GM18868 (cell line): ENCODE results near the gene KIF9.
"Not testable (repeated sequence)": the region's sequence is repeated elsewhere in the genome, so short reads cannot be mapped to it uniquely, and the experiment has no call there.

Source experiments
- ATAC-seq: cut with Tn5 transposase; IDR thresholded peaks from one replicate; pipeline ENCODE4 v1.9.1; 2021; ENCODE audit warnings: mild to moderate bottlenecking, moderate library complexity; ENCODE audit not compliant: unreplicated experiment

Gene KIF9

GRCh38 chr3:47251689-47252088, 30.9 kb downstream of the KIF9 start:
- no peak for ATAC-seq

- not testable (repeated sequence) for ATAC-seq
These were observed 31.5 kb downstream of the KIF9 start for GRCh38 chr3:47251085-47251484.

- no peak for ATAC-seq
These were observed 32.1 kb downstream of the KIF9 start for GRCh38 chr3:47250309-47251060.

- ATAC-seq: no peak
These were observed 35.2 kb downstream of the KIF9 start for GRCh38 chr3:47247131-47248064.

- no peak for ATAC-seq
These were observed 37.3 kb downstream of the KIF9 start for GRCh38 chr3:47245271-47245670.

GRCh38 chr3:47244531-47245100, 38.0 kb downstream of the KIF9 start:
- no peak for ATAC-seq

GRCh38 chr3:47243419-47244147, 39.0 kb downstream of the KIF9 start:
- ATAC-seq: no peak

- no peak for ATAC-seq
These were observed 42.7 kb downstream of the KIF9 start for GRCh38 chr3:47239929-47240328.

- no peak for ATAC-seq
These were observed 44.6 kb downstream of the KIF9 start for GRCh38 chr3:47238017-47238416.

- peak; percentile 26 for ATAC-seq
These were observed 54.5 kb downstream of the KIF9 start for GRCh38 chr3:47228088-47228487.

- peak; percentile 79 for ATAC-seq
These were observed 54.9 kb downstream of the KIF9 start for GRCh38 chr3:47227678-47228077.

GRCh38 chr3:47225310-47225906, 57.2 kb downstream of the KIF9 start:
- ATAC-seq: no peak

- no peak for ATAC-seq
These were observed 58.8 kb downstream of the KIF9 start for GRCh38 chr3:47223755-47224154.

- ATAC-seq: no peak
These were observed 60.8 kb downstream of the KIF9 start for GRCh38 chr3:47221798-47222197.

GRCh38 chr3:47210863-47211405, 71.7 kb downstream of the KIF9 start:
- no peak for ATAC-seq

- ATAC-seq: not testable (repeated sequence)
These were observed 76.6 kb downstream of the KIF9 start for GRCh38 chr3:47206022-47206421.

GRCh38 chr3:47204875-47205274, 77.7 kb downstream of the KIF9 start:
- no peak for ATAC-seq

- ATAC-seq: no peak
These were observed 80.1 kb downstream of the KIF9 start for GRCh38 chr3:47202542-47202941.

GRCh38 chr3:47197287-47197686, 85.3 kb downstream of the KIF9 start:
- ATAC-seq: no peak

- no peak for ATAC-seq
These were observed 87.6 kb downstream of the KIF9 start for GRCh38 chr3:47194994-47195393.
